GM18861 (cell line): Measurements from ENCODE around the gene DACT3.
"Not testable (repeated sequence)": the region's sequence is repeated elsewhere in the genome, so short reads cannot be mapped to it uniquely, and the experiment has no call there.

Experiments
- ATAC-seq: cut with Tn5 transposase; IDR thresholded peaks from one replicate; pipeline ENCODE4 v1.9.1; 2021; ENCODE audit not compliant: unreplicated experiment

The DACT3 gene

GRCh38 chr19:46634656-46635218 is 26.2 kb downstream of the DACT3 start:
- no peak for ATAC-seq

- no peak for ATAC-seq
Observed at GRCh38 chr19:46634045-46634655, 26.8 kb downstream of the DACT3 start.

GRCh38 chr19:46633130-46633529 is 27.9 kb downstream of the DACT3 start:
- ATAC-seq, result no peak

- no peak for ATAC-seq
Observed at GRCh38 chr19:46631481-46631880, 29.5 kb downstream of the DACT3 start.

- no peak for ATAC-seq
Observed at GRCh38 chr19:46630586-46631205, 30.3 kb downstream of the DACT3 start.

GRCh38 chr19:46629546-46630025 is 31.4 kb downstream of the DACT3 start:
- no peak for ATAC-seq

DNA sequence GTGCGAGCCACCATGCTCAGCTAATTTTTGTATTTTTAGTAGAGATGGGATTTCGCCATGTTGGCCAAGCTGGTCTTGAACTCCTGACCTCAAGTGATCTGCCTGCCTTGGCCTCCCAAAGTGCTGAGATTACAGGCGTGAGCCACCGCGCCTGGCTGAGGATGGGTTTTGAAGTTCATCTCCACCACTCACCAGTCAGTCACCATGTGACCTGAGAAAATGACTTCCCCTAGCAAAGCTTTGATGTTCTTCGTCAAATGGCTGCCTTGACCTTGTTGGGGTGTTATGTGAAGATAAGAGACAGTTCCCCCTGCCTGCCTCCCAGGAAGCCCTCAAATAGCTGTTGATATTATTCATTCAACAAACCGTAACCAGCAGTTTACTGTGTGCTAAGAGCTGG is 32.0 kb downstream of the DACT3 start:
- ATAC-seq, result not testable (repeated sequence)

DNA sequence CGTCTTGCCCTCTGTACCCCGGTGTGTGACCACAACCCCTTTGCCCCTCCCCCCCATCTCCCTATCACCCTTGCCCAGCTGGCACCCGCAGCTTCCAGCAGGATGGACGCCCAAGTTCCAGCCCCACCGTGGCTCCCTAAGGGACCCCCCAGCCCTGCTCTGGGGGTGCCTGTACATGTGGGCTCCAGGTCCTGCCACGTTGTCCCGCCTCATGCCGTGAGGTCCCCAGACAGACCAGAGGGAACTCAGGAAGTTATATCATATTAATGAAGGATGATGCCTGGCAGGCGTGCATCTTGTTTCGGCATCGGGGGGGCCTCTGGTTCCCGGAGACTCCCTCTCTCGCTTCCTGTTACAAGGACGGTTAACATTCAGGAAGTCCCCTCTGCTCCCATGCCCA is 34.5 kb downstream of the DACT3 start:
- no peak for ATAC-seq

GRCh38 chr19:46625731-46626130 is 35.3 kb downstream of the DACT3 start:
- ATAC-seq, result no peak

- no peak for ATAC-seq
Observed at GRCh38 chr19:46624958-46625661, 35.9 kb downstream of the DACT3 start, which contains the start of gene PTGIR. TSS of gene PTGIR (minus strand) at chr19:46625089. CDS start at chr19:46624225, 864 bp downstream.

DNA sequence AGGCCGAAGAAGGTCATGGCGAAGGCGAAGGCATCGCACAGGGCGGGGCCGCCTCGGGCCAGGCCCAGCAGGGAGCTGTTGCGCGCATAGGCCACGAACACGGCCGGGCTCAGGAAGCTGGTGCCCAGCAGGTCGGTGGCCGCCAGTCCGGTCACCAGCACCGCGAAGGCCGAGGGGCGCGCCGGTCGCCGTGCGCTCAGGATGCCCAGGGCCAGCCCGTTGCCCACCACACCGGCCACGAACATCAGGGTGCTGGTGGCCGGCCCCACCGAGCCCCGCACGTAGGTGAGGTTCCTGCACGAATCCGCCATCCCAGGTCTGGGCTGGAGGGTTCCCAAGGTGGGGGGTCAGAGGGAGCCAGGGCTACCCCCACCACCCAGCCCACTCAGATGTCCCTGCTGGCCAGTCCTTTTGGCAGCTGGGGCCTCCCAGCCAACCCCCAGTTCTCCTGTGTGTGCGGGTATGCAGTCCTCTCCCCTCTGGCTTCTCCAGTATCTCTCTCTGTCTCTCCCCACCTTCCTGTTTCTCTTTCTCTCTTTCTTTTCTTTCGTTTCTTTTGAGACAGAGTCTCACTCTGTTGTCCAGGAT is 37.0 kb downstream of the DACT3 start:
- no peak for ATAC-seq

GRCh38 chr19:46622118-46622446 is 38.9 kb downstream of the DACT3 start:
- no peak for ATAC-seq

DNA sequence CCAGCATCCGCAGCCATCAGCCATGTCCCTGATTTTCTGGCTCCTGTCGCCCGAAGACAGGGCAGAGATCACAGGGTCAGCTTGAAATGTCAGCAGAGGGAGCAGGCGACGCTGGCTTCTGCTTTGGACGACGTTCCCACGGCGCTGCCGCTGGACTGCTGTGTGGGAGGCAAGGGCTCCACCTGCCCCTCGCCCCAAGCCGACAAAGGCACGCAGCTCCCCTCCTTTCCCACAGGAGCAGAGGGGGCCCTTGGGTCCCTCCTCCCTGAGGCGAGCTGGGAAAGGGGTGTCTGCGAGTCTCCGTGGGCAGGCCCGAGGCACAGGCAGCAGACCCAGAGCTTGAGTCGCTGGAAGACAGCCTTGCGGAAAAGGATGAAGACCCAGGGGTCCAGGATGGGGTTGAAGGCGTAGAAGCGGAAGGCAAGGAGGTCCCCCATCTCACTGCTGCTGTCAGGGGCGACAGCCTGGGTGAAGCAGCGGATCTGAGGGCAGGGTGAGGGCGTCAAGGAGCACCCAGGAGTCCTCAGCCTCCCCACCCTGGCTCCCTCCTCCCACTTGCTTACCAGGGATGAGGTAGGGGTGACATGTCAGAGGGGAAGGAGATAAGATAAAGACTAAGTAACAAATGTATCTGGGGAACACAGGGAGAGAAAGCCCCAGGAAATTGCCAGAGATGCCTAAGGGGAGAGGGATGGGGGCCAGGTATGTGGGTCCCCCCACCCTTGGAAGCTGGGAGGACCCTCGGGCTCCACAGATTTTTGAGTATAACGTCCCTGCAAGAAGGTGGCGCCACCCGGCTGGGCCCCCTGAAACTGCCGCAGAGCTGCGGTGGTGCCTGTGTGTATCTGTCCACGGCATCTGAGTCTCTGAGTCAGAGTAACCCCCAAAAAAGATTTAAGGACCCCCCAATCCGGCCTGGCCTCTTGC is 39.5 kb downstream of the DACT3 start:
- no peak for ATAC-seq

DNA sequence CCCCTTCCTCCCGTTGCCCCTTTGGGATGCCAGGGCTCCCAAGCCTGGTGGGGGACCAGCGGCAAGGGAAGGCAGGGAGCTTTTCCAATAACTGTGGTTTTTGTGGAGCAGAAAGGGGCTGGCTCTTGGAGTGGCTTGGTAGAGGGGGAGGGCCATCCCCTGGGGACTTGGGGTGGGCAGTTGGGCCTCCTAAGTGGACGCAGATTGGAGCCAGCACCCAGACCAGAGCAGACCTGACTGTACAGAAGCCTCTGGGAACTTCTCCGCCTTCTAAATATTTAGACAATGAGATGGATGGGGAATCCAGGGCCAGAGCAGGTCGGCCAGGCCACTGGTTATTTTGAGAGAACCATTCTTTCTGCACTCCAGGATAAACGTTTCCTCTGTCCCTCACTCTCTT is 40.3 kb downstream of the DACT3 start:
- no peak for ATAC-seq

GRCh38 chr19:46620267-46620666 is 40.7 kb downstream of the DACT3 start:
- no peak for ATAC-seq

DNA sequence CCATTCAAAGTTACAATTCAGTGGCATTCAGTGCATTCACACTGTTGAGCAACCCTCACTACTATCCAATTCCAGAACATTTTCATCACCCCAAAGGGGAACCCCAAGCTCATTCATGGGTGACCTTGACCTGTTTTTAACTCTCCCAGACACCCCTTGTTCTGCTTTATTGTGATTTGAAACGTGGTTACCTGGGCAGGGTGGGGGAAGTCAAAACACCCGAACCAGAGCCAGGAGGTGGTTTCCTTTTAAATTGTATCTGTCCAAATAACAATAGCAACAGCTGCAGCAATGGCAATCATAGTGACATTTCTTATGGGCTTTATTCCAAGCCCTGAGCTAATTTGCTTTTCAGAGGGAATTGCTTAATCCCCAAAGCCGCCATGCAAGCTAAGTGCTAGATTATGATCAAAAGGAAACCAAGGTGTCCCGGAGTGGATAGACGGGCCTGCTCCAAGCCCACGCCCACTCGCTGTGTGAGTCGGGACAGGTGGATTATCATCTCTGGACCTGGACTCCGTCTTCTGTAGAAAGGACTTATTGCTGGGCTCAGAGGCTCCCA is 42.2 kb downstream of the DACT3 start:
- ATAC-seq, result no peak

DNA sequence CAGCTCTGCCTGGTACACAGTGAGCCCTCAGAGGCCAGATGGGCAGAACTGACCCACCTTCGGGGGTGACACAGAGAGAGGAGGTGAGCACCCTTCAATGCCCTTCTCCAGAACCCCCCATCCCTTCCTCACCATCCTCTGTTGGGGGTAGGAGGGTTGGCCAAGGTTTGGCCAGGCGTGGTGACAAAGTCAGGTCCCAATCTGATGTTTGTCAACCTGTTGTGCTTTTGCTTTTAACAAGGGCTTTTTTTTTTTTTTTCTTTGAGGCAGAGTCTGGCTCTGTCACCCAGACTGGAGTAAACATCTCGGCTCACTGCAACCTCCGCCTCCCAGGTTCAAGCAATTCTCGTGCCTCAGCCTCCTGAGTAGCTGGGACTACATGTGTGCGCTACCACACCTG is 43.4 kb downstream of the DACT3 start:
- ATAC-seq, result no peak

DNA sequence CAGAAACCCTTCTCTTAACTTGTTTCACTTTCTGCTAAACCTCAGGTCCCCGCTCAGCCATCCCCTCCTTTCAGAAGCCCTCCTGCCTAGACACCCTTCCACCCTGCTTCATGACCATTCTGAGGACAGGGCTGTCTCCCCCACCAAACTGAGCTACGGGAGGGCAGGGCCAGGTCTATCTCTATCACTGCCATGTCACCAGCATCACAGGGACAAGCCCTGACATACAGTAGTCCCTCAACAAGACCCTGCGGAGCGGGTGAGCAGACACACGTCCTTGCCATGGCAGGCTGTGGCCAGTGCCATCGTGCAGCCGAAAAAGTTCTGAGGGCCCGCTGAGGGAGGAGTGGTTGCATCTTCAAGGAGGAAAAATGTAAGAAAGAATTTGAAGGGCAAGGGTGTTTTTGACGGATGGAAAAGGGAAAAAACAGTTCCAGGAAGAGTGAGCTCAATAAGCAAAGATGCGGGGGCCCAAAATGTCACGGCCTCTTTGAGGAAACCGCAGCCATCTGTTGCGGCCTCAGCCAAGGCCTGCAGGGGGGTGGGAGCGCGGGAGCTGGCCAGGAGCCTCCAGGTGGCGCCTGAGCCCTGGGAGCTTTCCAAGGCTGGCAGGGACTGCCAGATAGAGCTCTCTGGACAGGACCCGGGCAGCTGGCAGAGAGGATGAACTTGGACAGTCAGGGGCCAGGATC is 44.2 kb downstream of the DACT3 start:
- no peak for ATAC-seq

GRCh38 chr19:46615966-46616365 is 45.0 kb downstream of the DACT3 start:
- no peak for ATAC-seq
